Mammary epithelial cell (primary cell): ENCODE results near the gene DIRAS2.

Experiments used
- EZH2 ChIP-seq: IDR thresholded peaks from 2 replicates; pipeline ENCODE4 v1.6.1; 2012; ENCODE audit warnings: low read length, inconsistent platforms, borderline replicate concordance
- TF ChIP-seq, protein P1 (sequence below), 2 donors: IDR thresholded peaks in 1 of 2; conservative IDR thresholded peaks in 1 of 2; 2 replicates each; pipeline ENCODE4 v1.5.1; 2011 to 2012; ENCODE audit warnings: inconsistent platforms in 2 of 2, low read length in 2 of 2, mild to moderate bottlenecking in 2 of 2, control low read depth in 1 of 2, low read depth in 1 of 2; ENCODE audit not compliant: insufficient read depth in 1 of 2; ENCODE audit errors: extremely low read depth in 1 of 2

DNA sequence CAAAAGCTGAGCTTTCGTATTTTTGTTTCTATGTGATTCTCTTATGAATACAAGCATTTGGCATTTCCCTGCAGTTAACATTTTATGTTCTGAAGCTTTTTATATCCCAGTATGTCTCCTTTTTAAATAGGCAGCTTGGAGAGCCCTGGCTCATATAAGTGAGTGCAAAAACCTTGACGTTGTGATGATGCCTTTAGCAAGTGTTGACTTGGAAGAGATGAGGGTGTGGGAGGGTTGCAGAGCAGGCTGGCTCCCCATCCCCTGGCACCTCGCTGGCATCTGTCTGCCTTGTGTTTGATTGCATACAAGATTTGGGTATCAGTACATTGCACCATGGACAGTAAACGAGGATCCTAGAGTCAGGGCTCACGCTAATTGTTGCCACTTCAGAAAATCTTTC lies 42.1 kb upstream of the DIRAS2 start:
- no peak for TF ChIP-seq EZH2
- TF ChIP-seq, protein P1, sequence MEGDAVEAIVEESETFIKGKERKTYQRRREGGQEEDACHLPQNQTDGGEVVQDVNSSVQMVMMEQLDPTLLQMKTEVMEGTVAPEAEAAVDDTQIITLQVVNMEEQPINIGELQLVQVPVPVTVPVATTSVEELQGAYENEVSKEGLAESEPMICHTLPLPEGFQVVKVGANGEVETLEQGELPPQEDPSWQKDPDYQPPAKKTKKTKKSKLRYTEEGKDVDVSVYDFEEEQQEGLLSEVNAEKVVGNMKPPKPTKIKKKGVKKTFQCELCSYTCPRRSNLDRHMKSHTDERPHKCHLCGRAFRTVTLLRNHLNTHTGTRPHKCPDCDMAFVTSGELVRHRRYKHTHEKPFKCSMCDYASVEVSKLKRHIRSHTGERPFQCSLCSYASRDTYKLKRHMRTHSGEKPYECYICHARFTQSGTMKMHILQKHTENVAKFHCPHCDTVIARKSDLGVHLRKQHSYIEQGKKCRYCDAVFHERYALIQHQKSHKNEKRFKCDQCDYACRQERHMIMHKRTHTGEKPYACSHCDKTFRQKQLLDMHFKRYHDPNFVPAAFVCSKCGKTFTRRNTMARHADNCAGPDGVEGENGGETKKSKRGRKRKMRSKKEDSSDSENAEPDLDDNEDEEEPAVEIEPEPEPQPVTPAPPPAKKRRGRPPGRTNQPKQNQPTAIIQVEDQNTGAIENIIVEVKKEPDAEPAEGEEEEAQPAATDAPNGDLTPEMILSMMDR (conservative IDR thresholded peaks at IDR 0.05 in 1 of 2, IDR thresholded peaks at IDR 0.05 in 1 of 2; ENCODE audit: extremely low read depth in 1 of 2, insufficient read depth in 1 of 2, low read depth in 1 of 2, low read length in 2 of 2), result no peak
